Renal cortex interstitium (tissue), 15 donors: ENCODE results near the gene KRT35. TPM values are rescaled to one million over a fixed set of nuclear protein-coding genes. Genes with fewer than 3 reads are reported as not detected.

Experiments
- DNase-seq, 11 donors: peaks; one replicate each; pipeline ENCODE4 v3.0.0-alpha.2; 2013; ENCODE audit warnings: low read depth in 9 of 11, low spot score in 4 of 11; ENCODE audit errors: extremely low read depth in 1 of 11
- long read RNA-seq, 16 experiments: transcript quantifications; one replicate each; lab custom pipeline, GENCODE V29; 2026
- polyA plus RNA-seq, 3 donors: library from polyadenylated mRNA; unstranded; fragments of 120-200 nt; gene quantifications; one replicate each; pipeline ENCODE4 v1.2.1, GENCODE V29; 2013; ENCODE audit not compliant: insufficient read length in 3 of 3

The KRT35 gene
- polyA plus RNA-seq: not detected
- long read RNA-seq, donor 1: 0 reads
- long read RNA-seq, donor 2: 0 reads
- long read RNA-seq, donor 3: 0 reads
- long read RNA-seq, donor 4: 0 reads
- long read RNA-seq, donor 5: 0 reads
- long read RNA-seq, donor 6: 0 reads
- long read RNA-seq, donor 7: 0 reads
- long read RNA-seq, donor 8: 0 reads
- long read RNA-seq, donor 9, partial matches to known transcripts: 0 of 1 reads
- long read RNA-seq, donor 9, other reads (novel, unspliced or antisense): 0 of 1 reads
- long read RNA-seq, donor 10: 0 reads
- long read RNA-seq, donor 11: 0 reads
- long read RNA-seq, donor 12: 0 reads
- long read RNA-seq, donor 13: 0 reads
- long read RNA-seq, donor 14: 0 reads
- long read RNA-seq, donor 15: 0 reads
- long read RNA-seq, donor 16: 0 reads

DNA sequence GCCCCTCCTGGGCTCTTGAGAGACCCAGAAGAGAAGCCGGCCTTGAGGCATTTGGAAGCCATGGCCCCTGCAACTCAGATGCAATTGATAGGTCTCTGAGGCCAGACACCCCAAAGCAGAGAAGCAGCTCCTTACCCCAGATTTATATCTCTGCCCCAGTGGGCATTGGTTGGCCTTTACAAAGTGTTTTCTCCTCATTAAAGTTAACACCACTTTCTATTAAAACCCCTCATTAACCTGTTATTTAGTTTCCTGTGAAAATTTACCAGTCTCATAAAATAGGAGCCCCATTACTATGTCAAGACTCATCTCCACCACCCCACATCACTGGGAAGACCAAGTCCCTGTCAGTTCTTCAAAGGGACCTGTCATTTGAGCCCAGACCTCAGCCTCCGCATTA lies at the start of gene KRT35:
Gene KRT35 (minus strand): TSS at position 116 of the 400 bp plus-strand sequence. CDS start 54 bp downstream, at position 62.
- DNase-seq: peak in 3 of 11 donors; percentile 10 to 19 (median 12)

DNA sequence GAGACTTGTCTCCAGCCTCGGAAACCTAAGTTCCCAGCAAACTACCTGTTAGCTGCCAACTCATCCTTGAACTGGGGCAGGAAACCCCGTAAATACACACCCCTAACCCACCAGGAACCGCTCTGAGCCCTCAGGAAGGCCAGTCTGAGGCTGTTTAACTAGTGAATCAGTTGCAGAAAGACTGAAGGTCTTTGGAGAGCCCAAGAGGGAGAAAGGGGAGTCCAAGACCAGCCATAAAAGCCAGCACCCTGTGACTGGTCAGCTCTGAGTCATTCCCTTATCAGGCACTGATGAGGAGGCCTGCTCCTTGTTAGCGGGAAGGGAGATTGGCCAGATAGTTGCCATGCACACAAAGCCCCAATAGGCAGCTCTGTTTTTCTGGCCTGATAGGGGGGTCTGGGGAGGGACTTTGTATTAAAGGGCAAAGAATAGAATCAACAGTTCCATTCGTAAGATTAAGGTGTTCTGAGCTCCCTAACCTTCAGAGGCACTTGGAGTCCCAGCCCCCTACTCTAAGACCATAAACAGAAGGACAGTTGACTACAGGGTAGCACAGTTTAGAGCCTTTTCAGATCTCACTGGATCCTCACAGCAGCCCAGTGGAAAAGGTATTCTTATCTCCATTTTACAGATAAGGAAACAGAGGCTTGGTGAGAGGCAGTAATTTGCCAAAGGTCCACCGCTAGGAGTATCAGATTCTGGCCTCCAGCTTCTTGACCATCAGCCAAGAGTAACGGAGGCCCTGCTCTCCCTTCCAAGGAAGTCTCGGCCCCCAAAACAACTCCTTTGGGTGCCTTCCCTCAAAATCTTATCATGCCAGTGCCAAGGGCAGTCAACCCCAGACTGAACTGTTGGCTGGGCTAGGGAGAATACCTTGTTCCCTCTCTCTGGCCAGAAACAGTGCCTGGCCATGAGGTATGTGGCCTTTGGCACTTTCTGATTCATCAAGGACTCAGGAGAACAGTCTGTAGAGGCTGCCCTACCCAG lies 49.4 kb upstream of the KRT35 start:
- no peak for DNase-seq

DNA sequence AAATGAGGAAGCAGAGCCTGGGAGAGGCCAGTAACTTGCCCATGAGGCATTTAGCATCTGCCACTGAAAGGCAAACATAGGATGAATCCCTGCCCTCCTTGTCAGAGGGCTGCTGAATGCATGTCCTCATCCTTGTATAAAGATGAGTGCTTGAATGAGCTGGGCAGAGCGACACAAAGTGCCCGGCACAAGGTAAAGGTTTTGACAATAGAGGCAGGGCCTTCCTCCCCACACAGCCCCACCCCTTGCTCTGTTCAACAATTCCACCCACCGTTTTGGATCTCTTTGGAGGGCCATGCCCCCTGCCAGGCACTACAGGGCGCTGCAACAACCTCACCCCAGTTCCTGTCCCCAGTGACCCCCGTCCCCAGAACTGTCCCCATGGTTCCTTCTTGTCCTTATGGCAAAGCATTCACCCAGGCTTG lies 48.6 kb upstream of the KRT35 start:
- no peak for DNase-seq

DNA sequence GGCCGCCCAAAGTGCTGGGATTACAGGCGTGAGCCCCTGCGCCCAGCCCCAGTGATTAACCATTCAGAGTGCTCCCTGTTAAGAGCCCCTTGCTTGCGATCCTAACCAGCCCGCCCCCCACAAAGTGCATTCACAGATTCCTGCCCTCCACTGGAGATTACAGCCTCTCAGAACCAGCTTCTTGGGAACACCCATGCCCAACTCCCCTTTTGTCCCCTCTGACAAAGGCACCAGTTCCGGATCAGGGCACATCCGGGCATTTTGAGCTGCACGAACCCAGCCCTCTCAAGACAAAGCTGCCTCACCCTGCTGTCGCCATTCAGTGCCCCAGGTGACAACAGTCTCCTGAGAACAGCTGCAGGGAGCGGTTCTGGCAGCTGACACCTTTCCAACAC lies 48.0 kb upstream of the KRT35 start:
- DNase-seq: no peak

DNA sequence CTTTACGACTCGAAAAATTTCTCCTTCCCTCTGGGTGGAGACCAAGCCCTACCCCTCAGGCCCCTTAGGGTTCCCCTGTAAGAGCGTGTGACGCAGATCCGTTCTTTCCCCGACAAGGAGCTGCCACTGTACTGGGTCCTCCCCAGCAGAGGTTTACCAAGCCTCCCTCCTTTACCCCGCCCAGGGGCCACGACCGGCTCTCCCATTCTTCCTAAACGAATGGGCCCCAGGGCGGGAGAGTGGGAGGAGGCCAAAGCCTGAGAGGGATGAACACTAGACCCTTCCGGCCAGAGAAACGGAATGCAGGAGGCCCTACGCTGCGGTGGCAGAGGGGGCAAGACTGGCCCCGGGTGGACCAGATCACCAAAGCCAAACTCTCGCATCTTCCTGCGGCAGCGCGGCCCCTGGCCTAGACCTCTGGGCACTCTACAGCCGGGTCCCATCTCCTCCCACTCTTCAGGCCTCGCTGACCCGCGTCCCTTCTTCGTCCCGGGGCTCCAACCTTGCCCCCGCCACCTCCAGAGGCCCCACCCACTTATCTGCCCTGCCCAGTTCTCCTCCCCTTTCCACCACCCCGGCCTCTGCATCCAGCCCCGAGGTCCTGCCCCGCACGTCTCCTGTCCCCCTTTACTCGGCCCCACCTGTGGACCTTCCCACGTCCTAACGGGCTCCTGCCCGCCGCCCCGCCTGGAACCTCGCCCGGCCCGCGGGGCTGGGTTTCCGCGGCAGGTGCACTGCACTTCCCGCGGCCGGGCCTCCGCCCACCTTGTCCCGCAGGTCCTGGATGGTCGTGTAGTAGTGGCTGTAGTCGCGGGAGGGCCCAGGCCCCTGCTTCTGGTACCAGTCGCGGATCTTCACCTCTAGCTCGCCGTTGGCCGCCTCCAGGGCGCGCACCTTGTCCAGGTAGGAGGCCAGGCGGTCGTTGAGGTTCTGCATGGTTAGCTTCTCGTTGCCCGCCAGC lies 46.4 kb upstream of the KRT35 start:
- DNase-seq: no peak

DNA sequence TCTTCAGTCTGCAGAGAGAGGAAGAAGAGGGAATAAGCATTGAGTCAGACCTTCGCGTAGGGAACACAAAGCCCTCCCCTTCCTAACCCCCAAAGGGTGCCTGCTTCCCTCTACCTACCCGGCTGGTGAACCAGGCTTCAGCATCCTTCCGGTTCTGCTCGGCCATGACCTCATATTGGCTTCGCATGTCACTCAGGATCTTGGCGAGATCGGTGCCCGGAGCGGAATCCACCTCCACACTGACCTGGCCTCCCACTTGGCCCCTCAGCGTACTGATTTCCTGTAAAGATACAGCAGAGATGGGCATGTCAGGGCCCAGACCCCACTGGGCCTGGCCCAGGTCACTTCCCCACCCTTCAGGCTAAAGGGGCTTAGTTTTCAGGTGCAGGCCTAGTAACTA lies 43.3 kb upstream of the KRT35 start:
- no peak for DNase-seq

DNA sequence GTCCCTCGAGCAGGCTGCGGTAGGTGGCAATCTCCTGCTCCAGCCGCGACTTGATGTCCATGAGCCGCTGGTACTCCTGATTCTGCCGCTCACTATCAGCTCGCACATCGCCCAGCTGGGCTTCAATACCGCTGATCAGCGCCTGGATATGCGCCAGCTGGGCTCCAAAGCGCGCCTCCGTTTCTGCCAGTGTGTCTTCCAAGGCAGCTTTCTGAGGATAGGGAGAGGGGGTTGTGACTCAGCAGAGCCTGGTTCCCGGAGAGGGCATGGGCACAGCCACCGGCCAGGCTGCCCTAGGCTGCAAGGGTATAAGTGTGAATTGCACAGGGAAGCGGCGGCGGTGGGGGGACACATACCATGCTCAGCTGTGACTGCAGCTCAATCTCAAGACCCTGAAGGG lies 42.8 kb upstream of the KRT35 start:
- no peak for DNase-seq

DNA sequence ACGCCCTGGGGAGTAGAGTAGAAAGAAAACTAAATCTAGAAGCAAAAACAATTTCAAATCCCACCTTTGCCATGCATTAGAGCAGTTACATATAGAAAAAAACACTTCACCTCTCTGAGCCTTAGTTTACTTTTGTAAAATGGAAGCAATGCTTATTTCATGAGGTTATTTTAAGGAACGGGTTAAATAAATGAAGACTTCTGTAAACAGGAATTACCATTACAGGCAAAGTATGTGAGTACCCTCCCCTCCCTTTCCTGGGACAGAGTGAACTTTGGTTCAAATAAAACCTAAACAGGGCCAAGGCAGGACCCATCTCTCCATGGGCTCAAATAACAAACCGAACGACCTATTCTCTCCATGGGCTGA lies 42.3 kb upstream of the KRT35 start:
- no peak for DNase-seq

DNA sequence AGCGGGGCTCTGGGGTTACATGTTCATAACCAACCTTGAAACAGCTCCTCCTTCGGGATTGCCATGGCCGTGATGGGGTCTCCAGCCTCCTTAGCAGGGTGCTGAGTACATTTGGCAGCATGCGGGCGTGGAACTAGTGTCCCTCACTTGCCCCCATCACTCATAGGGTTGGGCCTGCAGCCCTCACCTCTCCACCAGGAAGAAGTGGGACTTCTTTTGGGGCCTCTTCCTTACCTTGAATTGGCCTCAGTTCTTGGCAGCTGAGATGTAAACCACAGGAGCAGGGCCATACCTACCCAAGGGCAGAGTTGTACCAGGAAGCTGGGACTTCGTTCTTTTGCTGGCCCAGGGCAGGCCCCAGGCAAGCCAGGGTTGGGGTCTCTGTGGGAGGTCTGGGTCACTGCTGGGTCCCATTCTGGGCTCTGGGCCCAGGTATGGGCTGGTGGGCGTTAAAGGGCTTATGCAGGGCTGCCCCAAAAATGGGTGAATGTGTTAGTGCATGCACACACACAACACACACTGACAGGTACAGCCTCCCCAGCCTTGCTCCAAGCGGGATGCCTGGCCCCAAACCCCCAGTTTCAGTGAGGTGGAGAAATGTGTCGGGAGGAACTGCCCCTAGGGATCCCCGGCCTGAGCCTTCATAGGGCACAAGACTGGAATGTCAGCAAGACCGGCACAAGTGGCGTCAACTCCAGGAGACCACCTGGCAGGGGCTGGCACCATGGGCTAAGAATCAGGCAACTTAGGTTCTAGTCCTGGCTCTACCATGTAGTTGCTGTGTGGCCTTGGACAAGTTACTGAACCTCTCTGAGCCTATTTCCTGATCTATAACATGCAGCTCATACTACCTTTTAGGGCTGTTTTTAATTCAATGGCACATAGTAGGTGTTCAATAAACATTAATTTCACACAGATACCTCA lies 41.6 kb upstream of the KRT35 start:
- no peak for DNase-seq

DNA sequence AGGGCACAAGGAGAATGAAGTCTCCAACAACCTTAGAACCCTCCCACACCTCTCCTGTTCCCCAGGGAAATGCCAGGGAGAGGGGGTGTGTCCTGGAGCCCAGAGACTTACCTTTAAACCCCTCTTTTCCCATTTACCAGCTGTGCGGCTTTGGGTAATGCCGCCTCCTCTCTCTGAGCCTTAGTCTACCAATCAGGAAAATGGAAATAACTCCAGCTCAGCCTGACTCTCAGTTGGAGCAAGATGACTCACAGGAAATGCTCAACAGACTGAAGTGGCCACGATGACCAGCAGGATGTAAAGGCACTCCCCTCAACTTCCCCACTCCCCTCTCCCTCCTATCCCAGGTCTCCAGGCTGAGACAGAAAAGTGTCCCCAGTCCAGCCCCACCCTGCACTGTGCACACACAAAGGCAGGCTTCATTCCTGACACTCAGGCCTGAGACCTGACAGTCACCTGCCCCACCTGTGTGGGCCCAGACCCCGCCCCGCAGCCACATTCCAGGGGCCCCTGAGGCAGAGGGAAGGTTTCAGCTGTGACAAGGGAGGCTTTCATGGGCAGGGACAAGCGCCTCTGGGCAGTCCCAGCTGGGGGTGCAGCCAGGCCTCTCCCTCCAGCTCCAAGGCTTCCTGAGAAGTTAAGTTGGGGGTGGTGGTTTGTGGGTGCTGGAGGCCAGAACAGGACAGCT lies 40.8 kb upstream of the KRT35 start:
- no peak for DNase-seq

DNA sequence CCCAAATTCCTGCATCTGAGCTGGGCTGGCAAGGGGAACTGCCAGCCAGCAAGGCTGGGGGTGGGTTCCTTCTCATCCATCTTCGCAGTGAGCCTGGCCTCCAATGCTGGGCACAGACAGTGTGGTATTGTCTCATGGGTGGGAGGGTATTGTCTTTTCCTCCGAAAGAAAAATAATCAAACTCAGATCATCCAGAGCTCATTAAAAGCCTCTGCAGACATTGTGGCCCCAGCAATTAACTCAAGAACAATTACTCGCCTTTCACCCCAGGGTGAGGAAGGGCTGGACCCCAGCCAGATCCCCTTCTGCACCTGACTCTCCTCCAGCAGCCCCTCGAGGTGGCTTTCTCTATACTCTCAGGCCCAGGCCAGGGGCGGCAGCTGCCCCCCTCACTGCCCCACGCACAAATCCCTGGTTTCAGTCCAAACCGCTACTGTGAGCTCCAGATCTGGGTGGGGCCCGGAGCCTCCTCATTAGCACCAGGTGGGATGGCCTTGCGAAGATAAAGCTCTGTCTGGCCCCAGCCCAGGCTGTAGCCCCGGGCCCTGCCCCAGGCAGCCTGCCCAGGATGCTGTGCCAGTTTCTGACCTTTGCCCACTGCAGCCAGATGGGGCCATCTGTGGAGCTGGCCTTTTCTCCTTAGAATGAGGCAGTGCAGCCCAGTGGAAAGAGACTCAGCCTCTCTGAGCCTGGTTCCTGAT lies 40.0 kb upstream of the KRT35 start:
- no peak for DNase-seq

DNA sequence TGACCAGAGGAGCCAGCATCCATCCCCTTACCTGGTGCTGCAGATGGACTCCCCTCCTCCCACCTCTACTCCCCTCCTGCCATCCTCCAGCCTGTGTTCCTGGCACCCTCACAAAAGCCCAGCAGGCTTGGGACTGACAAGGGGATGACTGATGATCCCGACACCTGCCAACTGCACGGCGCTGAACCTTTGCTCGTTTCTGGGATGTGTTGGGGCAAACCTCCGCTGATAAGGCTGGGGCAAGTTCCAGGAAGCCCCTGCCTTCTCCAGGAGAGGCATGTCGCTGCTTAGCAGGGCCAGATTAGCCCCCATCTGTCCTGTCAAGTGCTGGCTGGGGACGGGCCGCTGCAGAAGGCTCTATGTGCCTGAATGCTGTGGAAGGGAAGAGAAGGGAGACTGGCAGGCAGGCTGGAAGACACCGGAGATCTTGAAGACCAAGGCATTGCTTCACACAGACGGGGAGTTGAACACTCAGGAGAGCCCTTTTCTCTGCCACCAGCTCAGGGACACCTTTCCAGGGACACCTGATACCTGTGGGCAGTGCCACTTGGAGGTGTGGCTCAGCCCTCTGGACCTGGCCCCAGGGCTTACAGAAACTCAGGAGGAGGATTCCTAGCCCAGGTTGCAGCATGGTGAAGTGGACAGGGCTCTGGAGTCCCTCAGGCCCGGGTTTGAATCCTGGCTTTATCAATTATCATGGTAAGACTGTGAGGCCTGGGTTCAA lies 38.7 kb upstream of the KRT35 start:
- no peak for DNase-seq

DNA sequence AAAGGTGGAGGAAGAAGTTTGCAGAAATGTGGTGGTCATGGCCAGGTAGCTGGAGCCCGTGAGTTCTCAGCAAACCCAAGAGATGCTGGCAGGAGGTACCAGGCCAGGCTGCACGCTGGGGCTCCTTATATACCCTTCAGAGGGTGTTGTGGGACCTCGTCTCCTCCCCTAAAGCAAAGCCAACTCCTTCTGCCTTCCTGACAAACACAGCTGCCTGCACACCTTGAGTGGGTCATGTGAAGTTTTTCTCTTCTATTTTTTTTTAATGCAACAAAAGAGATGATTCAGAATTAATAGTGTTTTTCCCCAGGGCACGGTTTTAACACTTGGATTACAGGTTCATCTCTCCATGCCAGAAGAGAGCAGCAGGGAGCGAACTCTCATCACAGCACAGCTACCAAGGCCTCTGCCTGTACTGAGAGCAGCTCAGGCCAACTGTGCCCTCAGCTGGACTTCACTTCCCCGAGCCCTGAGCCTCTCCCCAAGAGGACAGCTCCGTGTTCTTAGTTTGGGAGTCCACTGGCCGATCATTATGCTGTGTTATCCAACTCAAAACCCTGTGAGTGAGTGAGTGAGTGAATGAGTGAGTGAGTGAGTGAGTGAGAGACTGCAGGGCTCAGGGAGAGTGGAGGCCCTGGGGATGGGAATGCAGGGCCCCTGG lies 38.0 kb upstream of the KRT35 start, which contains the start of gene KRT15:
Gene KRT15 (minus strand): TSS at position 102 of the 661 bp plus-strand sequence. CDS start 63 bp downstream, at position 39.
- DNase-seq: no peak

DNA sequence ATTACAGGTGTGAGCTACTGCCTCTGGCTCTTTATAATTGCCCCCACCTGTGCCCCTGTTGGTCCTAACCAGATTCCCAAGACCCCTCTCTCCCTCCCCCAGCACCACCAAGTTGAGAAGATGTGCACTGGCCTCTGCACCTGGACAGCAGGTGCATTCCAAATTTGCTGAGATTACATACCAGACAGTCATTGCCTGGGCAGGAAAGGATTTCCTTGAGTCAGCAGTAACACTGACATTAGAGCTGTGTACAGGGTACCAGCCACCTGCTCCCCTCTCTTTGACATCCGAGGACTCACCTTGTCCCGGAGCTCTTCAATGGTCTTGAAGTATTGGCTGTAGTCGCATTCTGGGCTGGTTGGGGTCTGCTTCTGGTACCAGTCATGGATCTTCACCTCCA lies 37.1 kb upstream of the KRT35 start:
- DNase-seq: no peak

DNA sequence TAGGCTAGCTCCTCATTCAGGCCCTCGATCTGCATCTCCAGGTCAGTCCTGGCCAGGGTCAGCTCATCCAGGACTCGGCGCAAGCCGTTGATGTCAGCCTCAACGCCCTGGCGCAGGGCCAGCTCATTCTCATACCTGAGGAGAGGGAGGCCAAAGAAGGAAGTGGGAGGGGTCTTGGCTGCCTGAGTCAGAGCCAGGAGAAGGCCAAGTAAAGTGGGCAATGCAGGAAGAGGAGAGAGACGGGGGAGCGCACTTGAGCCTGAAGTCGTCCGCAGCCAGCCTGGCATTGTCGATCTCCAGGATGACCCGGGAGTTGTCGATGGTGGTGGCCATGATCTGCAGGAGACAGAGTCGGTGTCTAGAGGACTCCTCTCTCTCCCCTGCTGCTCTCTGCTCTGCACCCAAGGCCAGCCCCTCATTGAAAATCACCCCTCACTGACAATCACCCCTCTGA lies 35.9 kb upstream of the KRT35 start:
- DNase-seq: no peak
